ENCODE measurements around the gene MFSD6. TPM values are rescaled to one million over a fixed set of nuclear protein-coding genes. Genes with fewer than 3 reads are reported as not detected.

MFSD6 gene
- total RNA-seq, 4 donors from 2014 or later = 43.1 to 123 (median 60.5) TPM

- DNase-seq (ENCODE audit: low spot score) (no peak), ATAC-seq (ENCODE audit: low FRiP score) (peak; percentile 71)
- no peak for TF ChIP-seq CTCF (IDR thresholded peaks at IDR 0.05)
Observed at GRCh38 chr2:190528521-190529001, 120.4 kb downstream of the MFSD6 start.

GRCh38 chr2:190529486-190530247 is 121.5 kb downstream of the MFSD6 start:
- TF ChIP-seq CTCF (IDR thresholded peaks at IDR 0.05) = no peak
- no peak for DNase-seq (ENCODE audit: low spot score)
- no peak for ATAC-seq (ENCODE audit: low FRiP score)

GRCh38 chr2:190530248-190530900 is 122.2 kb downstream of the MFSD6 start:
- no peak for ATAC-seq (ENCODE audit: low FRiP score)
- no peak for TF ChIP-seq CTCF (IDR thresholded peaks at IDR 0.05)
- no peak for DNase-seq (ENCODE audit: low spot score)

- DNase-seq (ENCODE audit: low spot score) (no peak), ATAC-seq (ENCODE audit: low FRiP score) (no peak)
- no peak for TF ChIP-seq CTCF (IDR thresholded peaks at IDR 0.05)
Observed at GRCh38 chr2:190532581-190532980, 124.4 kb downstream of the MFSD6 start.

GRCh38 chr2:190533175-190533967 is 125.2 kb downstream of the MFSD6 start:
- peak; percentile 7 for ATAC-seq (ENCODE audit: low FRiP score)
- no peak for DNase-seq (ENCODE audit: low spot score)
- no peak for TF ChIP-seq CTCF (IDR thresholded peaks at IDR 0.05)

GRCh38 chr2:190533968-190534309 is 125.8 kb downstream of the MFSD6 start:
- DNase-seq (ENCODE audit: low spot score) (no peak), ATAC-seq (ENCODE audit: low FRiP score) (peak; percentile 21)
- TF ChIP-seq CTCF (IDR thresholded peaks at IDR 0.05) = no peak

All from omental fat pad (tissue), 4 donors.